ENCODE results near the gene LRRC75A.

LRRC75A gene

GRCh38 chr17:16428098-16428882 lies 63.7 kb downstream of the LRRC75A start:
- TF ChIP-seq CTCF (IDR thresholded peaks at IDR 0.05; ENCODE audit: control insufficient read depth, insufficient read depth, low read depth, low read length, missing control alignments) = peak; percentile 78
- DNase-seq (ENCODE audit: low read depth) = no peak
- no peak overlapping the region for H3K4me3 ChIP-seq (ENCODE audit: control insufficient read depth, low read depth, low read length)

GRCh38 chr17:16427020-16427419 lies 65.0 kb downstream of the LRRC75A start:
- TF ChIP-seq CTCF (IDR thresholded peaks at IDR 0.05; ENCODE audit: control insufficient read depth, insufficient read depth, low read depth, low read length, missing control alignments) = no peak
- no peak for DNase-seq (ENCODE audit: low read depth)
- no peak overlapping the region for H3K4me3 ChIP-seq (ENCODE audit: control insufficient read depth, low read depth, low read length)

- DNase-seq (ENCODE audit: low read depth) = no peak
- H3K4me3 ChIP-seq (ENCODE audit: control insufficient read depth, low read depth, low read length) = no peak overlapping the region
- no peak for TF ChIP-seq CTCF (IDR thresholded peaks at IDR 0.05; ENCODE audit: control insufficient read depth, insufficient read depth, low read depth, low read length, missing control alignments)
Measured at GRCh38 chr17:16425698-16426659, 66.0 kb downstream of the LRRC75A start.

GRCh38 chr17:16425202-16425601 lies 66.8 kb downstream of the LRRC75A start:
- H3K4me3 ChIP-seq (ENCODE audit: control insufficient read depth, low read depth, low read length) = no peak overlapping the region
- TF ChIP-seq CTCF (IDR thresholded peaks at IDR 0.05; ENCODE audit: control insufficient read depth, insufficient read depth, low read depth, low read length, missing control alignments) = no peak
- DNase-seq (ENCODE audit: low read depth) = no peak

GRCh38 chr17:16423226-16423872 lies 68.6 kb downstream of the LRRC75A start:
- TF ChIP-seq CTCF (IDR thresholded peaks at IDR 0.05; ENCODE audit: control insufficient read depth, insufficient read depth, low read depth, low read length, missing control alignments) = no peak
- DNase-seq (ENCODE audit: low read depth) = no peak

GRCh38 chr17:16422416-16422815 lies 69.6 kb downstream of the LRRC75A start:
- no peak for TF ChIP-seq CTCF (IDR thresholded peaks at IDR 0.05; ENCODE audit: control insufficient read depth, insufficient read depth, low read depth, low read length, missing control alignments)
- H3K4me3 ChIP-seq (ENCODE audit: control insufficient read depth, low read depth, low read length) = no peak overlapping the region

More at GRCh38 chr17:16423226-16423872, 68.6 kb downstream of the LRRC75A start:
- no peak overlapping the region for H3K4me3 ChIP-seq (ENCODE audit: control insufficient read depth, low read depth, low read length)

More at GRCh38 chr17:16422416-16422815, 69.6 kb downstream of the LRRC75A start:
- no peak for DNase-seq (ENCODE audit: low read depth)
